Measurements from ENCODE around the gene LRP1B. TPM values are rescaled to one million over a fixed set of nuclear protein-coding genes. Genes with fewer than 3 reads are reported as not detected.

The LRP1B gene
- total and polyA plus RNA-seq, 2 donors from 2014 or later: 0.69 to 1.2 TPM

GRCh38 chr2:140679752-140680151 is 1451.1 kb downstream of the LRP1B start:
- Histone ChIP-seq H3K9me3 (ENCODE audit: control insufficient read depth in 2 of 3, insufficient read depth in 1 of 3, low read length in 3 of 3) (no peaks in the 10 kb centered on the region), H3K4me1 (ENCODE audit: control insufficient read depth in 2 of 3, insufficient read depth in 2 of 3, low read depth in 1 of 3, low read length in 3 of 3) (no peaks in the 10 kb centered on the region), H3K36me3 (ENCODE audit: control insufficient read depth in 2 of 3, insufficient read depth in 3 of 3, low read length in 3 of 3) (no peaks in the 10 kb centered on the region), H3K9ac (ENCODE audit: low read length in 3 of 3) (no peak overlapping the region), H3K4me3 (ENCODE audit: low read length in 3 of 3) (no peak overlapping the region), H3K27ac (ENCODE audit: low read depth in 2 of 2, low read length in 2 of 2) (no peak overlapping the region), H3K27me3 (ENCODE audit: control insufficient read depth, insufficient read depth, low read length) (no peaks in the 10 kb centered on the region)
- TF ChIP-seq CTCF (IDR thresholded peaks at IDR 0.05; ENCODE audit: borderline replicate concordance, extremely low read depth, insufficient read depth): no peak
- FAIRE-seq (no peak), DNase-seq (no peak)
- intact Hi-C loops (cut with DNase I): no loop called here

DNA sequence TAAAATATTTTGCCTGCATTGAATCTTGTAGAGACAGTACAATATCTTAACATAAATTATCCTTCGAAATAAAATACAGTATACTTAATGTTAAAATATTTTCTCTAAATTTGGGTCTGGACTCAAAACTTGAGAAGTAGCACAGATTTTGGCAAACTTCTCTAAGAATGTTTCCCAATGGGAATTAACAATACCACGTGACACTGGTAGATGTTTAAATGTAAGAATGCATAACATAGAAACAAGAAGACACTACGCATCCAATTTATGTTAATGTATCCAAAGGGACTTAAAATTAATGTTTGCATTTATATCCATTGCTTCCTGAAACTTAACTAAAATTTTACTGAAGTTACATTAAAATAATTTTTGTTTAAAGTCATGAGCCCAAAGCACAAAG is 1460.9 kb downstream of the LRP1B start:
- Histone ChIP-seq H3K27me3 (ENCODE audit: control insufficient read depth, insufficient read depth, low read length) (no peaks in the 10 kb centered on the region), H3K9ac (ENCODE audit: low read length in 3 of 3) (no peak overlapping the region), H3K36me3 (ENCODE audit: control insufficient read depth in 2 of 3, insufficient read depth in 3 of 3, low read length in 3 of 3) (no peaks in the 10 kb centered on the region), H3K4me1 (ENCODE audit: control insufficient read depth in 2 of 3, insufficient read depth in 2 of 3, low read depth in 1 of 3, low read length in 3 of 3) (no peaks in the 10 kb centered on the region), H3K9me3 (ENCODE audit: control insufficient read depth in 2 of 3, insufficient read depth in 1 of 3, low read length in 3 of 3) (no peaks in the 10 kb centered on the region), H3K27ac (ENCODE audit: low read depth in 2 of 2, low read length in 2 of 2) (no peak overlapping the region), H3K4me3 (ENCODE audit: low read length in 3 of 3) (no peak overlapping the region)
- intact Hi-C loops (cut with DNase I): no loop called here
- FAIRE-seq: no peak
- no peak for TF ChIP-seq CTCF (IDR thresholded peaks at IDR 0.05; ENCODE audit: borderline replicate concordance, extremely low read depth, insufficient read depth)
- DNase-seq: no peak

DNA sequence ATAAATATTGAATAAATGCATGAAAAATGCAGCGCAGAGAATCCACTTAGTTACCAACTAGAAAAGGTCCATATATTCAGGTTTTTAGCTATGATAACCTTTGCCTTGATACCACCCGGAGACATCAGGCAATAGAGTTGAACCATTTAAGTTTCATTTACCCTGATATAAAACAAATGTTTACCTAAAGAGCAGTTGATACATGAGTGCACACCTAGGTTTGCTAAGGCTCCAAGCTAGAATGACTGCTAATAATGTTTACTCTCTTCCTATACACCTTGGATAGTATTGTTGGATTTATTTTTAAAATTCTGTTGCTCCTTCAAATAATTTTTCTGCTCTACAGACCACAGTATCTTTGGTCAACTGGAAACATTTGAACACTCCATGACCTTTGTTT is 1463.6 kb downstream of the LRP1B start:
- no peak overlapping the region for H3K9ac ChIP-seq (ENCODE audit: low read length in 3 of 3)
- intact Hi-C loops (cut with DNase I): no loop called here
- DNase-seq (no peak), FAIRE-seq (no peak)
- no peak overlapping the region for H3K4me3 ChIP-seq (ENCODE audit: low read length in 3 of 3)
- no peaks in the 10 kb centered on the region for H3K4me1 ChIP-seq (ENCODE audit: control insufficient read depth in 2 of 3, insufficient read depth in 2 of 3, low read depth in 1 of 3, low read length in 3 of 3)
- H3K27ac ChIP-seq (ENCODE audit: low read depth in 2 of 2, low read length in 2 of 2): no peak overlapping the region
- no peak for TF ChIP-seq CTCF (IDR thresholded peaks at IDR 0.05; ENCODE audit: borderline replicate concordance, extremely low read depth, insufficient read depth)
- no peaks in the 10 kb centered on the region for H3K27me3 ChIP-seq (ENCODE audit: control insufficient read depth, insufficient read depth, low read length)
- H3K36me3 ChIP-seq (ENCODE audit: control insufficient read depth in 2 of 3, insufficient read depth in 3 of 3, low read length in 3 of 3): no peaks in the 10 kb centered on the region
- H3K9me3 ChIP-seq (ENCODE audit: control insufficient read depth in 2 of 3, insufficient read depth in 1 of 3, low read length in 3 of 3): no peaks in the 10 kb centered on the region

DNA sequence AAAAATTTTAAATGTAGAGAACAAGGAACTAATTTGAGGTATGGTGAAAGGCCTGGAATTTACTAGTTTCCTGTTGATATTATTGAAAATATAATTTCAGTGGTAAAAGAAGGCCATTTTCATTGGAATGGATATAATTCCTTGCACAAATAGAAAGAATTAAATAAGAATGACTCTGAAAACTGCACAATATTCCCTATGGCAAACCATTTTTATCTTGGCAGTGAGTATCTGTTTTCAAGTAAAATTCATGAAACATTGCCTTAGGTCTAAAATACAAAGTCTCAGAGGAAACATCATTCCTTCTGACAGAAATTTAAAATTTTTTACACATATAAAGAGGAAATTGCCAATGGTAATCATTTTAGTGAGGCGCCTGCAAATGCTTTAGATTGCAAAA is 1468.3 kb downstream of the LRP1B start:
- Histone ChIP-seq H3K4me3 (ENCODE audit: low read length in 3 of 3) (no peak overlapping the region), H3K9ac (ENCODE audit: low read length in 3 of 3) (no peak overlapping the region), H3K27me3 (ENCODE audit: control insufficient read depth, insufficient read depth, low read length) (no peaks in the 10 kb centered on the region), H3K36me3 (ENCODE audit: control insufficient read depth in 2 of 3, insufficient read depth in 3 of 3, low read length in 3 of 3) (no peaks in the 10 kb centered on the region), H3K27ac (ENCODE audit: low read depth in 2 of 2, low read length in 2 of 2) (no peak overlapping the region), H3K4me1 (ENCODE audit: control insufficient read depth in 2 of 3, insufficient read depth in 2 of 3, low read depth in 1 of 3, low read length in 3 of 3) (no peaks in the 10 kb centered on the region), H3K9me3 (ENCODE audit: control insufficient read depth in 2 of 3, insufficient read depth in 1 of 3, low read length in 3 of 3) (no peaks in the 10 kb centered on the region)
- intact Hi-C loops (cut with DNase I): no loop called here
- TF ChIP-seq CTCF (IDR thresholded peaks at IDR 0.05; ENCODE audit: borderline replicate concordance, extremely low read depth, insufficient read depth): no peak
- FAIRE-seq: no peak
- no peak for DNase-seq
